H1 (cell line): ENCODE data around the gene TAAR9. TPM values are rescaled to one million over a fixed set of nuclear protein-coding genes. Genes with fewer than 3 reads are reported as not detected.

Source experiments
- CTCF ChIA-PET: fragments of 300-600 bp; sonication (Branson Sonifier 250); formaldehyde crosslinking; loops from one replicate; lab custom pipeline; 2021; ENCODE audit not compliant: partially characterized antibody; lab: Charles Lee
- POLR2A ChIA-PET: fragments of 300-600 bp; sonication (Branson Sonifier 250); formaldehyde crosslinking; loops from one replicate; lab custom pipeline; 2021; ENCODE audit warnings: inconsistent platforms; ENCODE audit not compliant: partially characterized antibody; lab: Charles Lee
- DNase-seq, 2 experiments: peaks; one replicate each; pipeline versions ENCODE4 v3.0.0 to v3.0.0-alpha.2; 2010 to 2022; ENCODE audit warnings: low spot score in 2 of 2, low read depth in 1 of 2, mixed read lengths in 1 of 2
- FAIRE-seq: peaks from 2 replicates; lab custom pipeline; 2011; peaks lifted over from hg19 to GRCh38; lab: Jason Lieb, UNC
- H2AFZ ChIP-seq: 2 replicates; pipeline ENCODE4 v1.8.1; 2012; ENCODE audit warnings: low read length, inconsistent platforms
- H2AK5ac ChIP-seq: 2 replicates; pipeline ENCODE4 v1.6.1; 2013; ENCODE audit warnings: low read depth, low read length
- H2BK120ac ChIP-seq: replicated peaks from 2 replicates; pipeline ENCODE3; 2013; ENCODE audit warnings: low read depth, low read length, inconsistent platforms
- H2BK12ac ChIP-seq: 2 replicates; pipeline ENCODE4 v1.6.1; 2013; ENCODE audit warnings: low read depth, low read length
- H2BK15ac ChIP-seq: 2 replicates; pipeline ENCODE4 v1.6.1; 2013; ENCODE audit warnings: low read length
- H2BK20ac ChIP-seq: 2 replicates; pipeline ENCODE4 v1.6.1; 2013; ENCODE audit warnings: low read length
- H2BK5ac ChIP-seq: 2 replicates; pipeline ENCODE4 v1.6.1; 2013; ENCODE audit warnings: low read depth, low read length
- H3K14ac ChIP-seq: 2 replicates; pipeline ENCODE4 v1.6.1; 2013; ENCODE audit warnings: inconsistent platforms; ENCODE audit not compliant: insufficient read length
- H3K18ac ChIP-seq: 2 replicates; pipeline ENCODE4 v1.6.1; 2013; ENCODE audit warnings: low read length; ENCODE audit errors: extremely low read depth
- H3K23ac ChIP-seq: 2 replicates; pipeline ENCODE4 v1.6.1; 2013; ENCODE audit warnings: inconsistent platforms; ENCODE audit not compliant: insufficient read length
- H3K23me2 ChIP-seq: 2 replicates; pipeline ENCODE4 v1.6.1; 2013; ENCODE audit warnings: low read depth, low read length
- H3K27ac ChIP-seq: 2 replicates; pipeline ENCODE4 v1.6.1; 2011; ENCODE audit warnings: low read depth, low read length, inconsistent platforms
- H3K27me3 ChIP-seq, 4 experiments: replicated peaks in 1 of 4; 1 replicate in 1 of 4; 2 replicates in 3 of 4; pipeline versions ENCODE4 v1.6.1 to v1.8.1; 2011 to 2013; ENCODE audit warnings: low read length in 3 of 4, mild to moderate bottlenecking in 3 of 4, inconsistent platforms in 2 of 4, mixed read lengths in 2 of 4, moderate library complexity in 1 of 4; ENCODE audit not compliant: control insufficient read depth in 3 of 4, insufficient read depth in 3 of 4; ENCODE audit errors: extremely low read depth in 1 of 4
- H3K36me3 ChIP-seq, 4 experiments: 2 replicates each; pipeline versions ENCODE4 v1.6.1 to v1.8.1; 2011 to 2013; ENCODE audit warnings: mild to moderate bottlenecking in 4 of 4, low read length in 3 of 4, moderate library complexity in 2 of 4, control low read depth in 1 of 4, inconsistent platforms in 1 of 4; ENCODE audit not compliant: insufficient read depth in 4 of 4, control insufficient read depth in 2 of 4
- H3K4ac ChIP-seq: replicated peaks from 2 replicates; pipeline ENCODE3; 2013; ENCODE audit warnings: low read length, low read depth, mixed read lengths, inconsistent platforms; ENCODE audit not compliant: insufficient read length
- H3K4me1 ChIP-seq, 4 experiments: replicated peaks in 1 of 4; 1 replicate in 1 of 4; 2 replicates in 3 of 4; pipeline versions ENCODE4 v1.6.1 to v1.8.1; 2011 to 2013; ENCODE audit warnings: low read length in 3 of 4, inconsistent platforms in 2 of 4, mixed read lengths in 1 of 4; ENCODE audit not compliant: insufficient read depth in 4 of 4, control insufficient read depth in 3 of 4
- H3K4me2 ChIP-seq, 2 experiments: 2 replicates each; pipeline versions ENCODE4 v1.6.1 to v1.8.1; 2011 to 2013; ENCODE audit warnings: low read depth in 2 of 2, low read length in 2 of 2, control low read depth in 1 of 2, inconsistent platforms in 1 of 2, mild to moderate bottlenecking in 1 of 2; ENCODE audit not compliant: insufficient read depth in 1 of 2
- H3K4me3 ChIP-seq, 4 experiments: fragments of 200-600, 300-600 bp in 1 of 4; sonication (generic), shearing (Covaris generic), sonication (Bioruptor Twin) in 1 of 4; 2 replicates each; pipeline versions ENCODE4 v1.5.1 to v1.8.1; 2011 to 2016; ENCODE audit warnings: low read length in 4 of 4, low read depth in 3 of 4, control low read depth in 2 of 4, inconsistent platforms in 2 of 4, mild to moderate bottlenecking in 2 of 4, mixed read lengths in 1 of 4, moderate library complexity in 1 of 4; ENCODE audit not compliant: insufficient read depth in 2 of 4; ENCODE audit errors: extremely low read depth in 1 of 4
- H3K56ac ChIP-seq: replicated peaks from 2 replicates; pipeline ENCODE3; 2013; ENCODE audit warnings: low read depth, mild to moderate bottlenecking, mixed read lengths, low read length, inconsistent platforms; ENCODE audit not compliant: insufficient read length
- H3K79me1 ChIP-seq: 2 replicates; pipeline ENCODE4 v1.6.1; 2013; ENCODE audit warnings: low read depth, low read length, control low read depth
- H3K79me2 ChIP-seq, 2 experiments: 2 replicates each; pipeline versions ENCODE4 v1.6.1 to v1.8.1; 2012 to 2013; ENCODE audit warnings: low read length in 2 of 2, mild to moderate bottlenecking in 2 of 2, inconsistent platforms in 1 of 2; ENCODE audit not compliant: insufficient read depth in 2 of 2, control insufficient read depth in 1 of 2
- H3K9ac ChIP-seq, 4 experiments: replicated peaks in 1 of 4; 1 replicate in 1 of 4; 2 replicates in 3 of 4; pipeline versions ENCODE4 v1.6.1 to v1.8.1; 2011 to 2013; ENCODE audit warnings: low read depth in 3 of 4, low read length in 3 of 4, control low read depth in 2 of 4, mild to moderate bottlenecking in 2 of 4, moderate library complexity in 2 of 4, inconsistent platforms in 1 of 4; ENCODE audit errors: extremely low read depth in 1 of 4
- H3K9me3 ChIP-seq, 2 experiments: 2 replicates each; pipeline versions ENCODE4 v1.6.1 to v1.8.1; 2012 to 2013; ENCODE audit warnings: mild to moderate bottlenecking in 2 of 2, moderate library complexity in 2 of 2, control low read depth in 1 of 2, inconsistent platforms in 1 of 2, low read depth in 1 of 2, low read length in 1 of 2, mixed read lengths in 1 of 2; ENCODE audit not compliant: insufficient read depth in 2 of 2
- H4K20me1 ChIP-seq, 2 experiments: replicated peaks in 1 of 2; 2 replicates each; pipeline versions ENCODE3 to v1.8.1; 2011 to 2013; ENCODE audit warnings: inconsistent platforms in 2 of 2, low read length in 2 of 2, mild to moderate bottlenecking in 1 of 2; ENCODE audit not compliant: insufficient read depth in 2 of 2, control insufficient read depth in 1 of 2
- H4K5ac ChIP-seq: 2 replicates; pipeline ENCODE4 v1.6.1; 2013; ENCODE audit warnings: low read length, low read depth, mixed read lengths, inconsistent platforms; ENCODE audit not compliant: insufficient read length
- H4K8ac ChIP-seq: 2 replicates; pipeline ENCODE4 v1.8.0; 2013; ENCODE audit warnings: mild to moderate bottlenecking, moderate library complexity, low read length, inconsistent platforms; ENCODE audit not compliant: insufficient read depth; ENCODE audit errors: extremely low read depth
- H4K91ac ChIP-seq: replicated peaks from 2 replicates; pipeline ENCODE3; 2013; ENCODE audit warnings: low read length, mixed read lengths, inconsistent platforms; ENCODE audit not compliant: insufficient read length
- EZH2 ChIP-seq: fragments of 200-600 bp; sonication (generic); IDR thresholded peaks from 2 replicates; pipeline ENCODE4 v1.7.1; 2012; ENCODE audit warnings: low read depth, mild to moderate bottlenecking, moderate library complexity, low read length, inconsistent platforms; ENCODE audit not compliant: severe bottlenecking
- JUN ChIP-seq: IDR thresholded peaks from 2 replicates; pipeline ENCODE4 v1.6.1; 2011; ENCODE audit warnings: low read depth, mild to moderate bottlenecking, improper control_type of control experiment, low read length
- TAF7 ChIP-seq: optimal IDR thresholded peaks from 2 replicates; pipeline ENCODE3; 2011; ENCODE audit warnings: low read depth, mild to moderate bottlenecking, inconsistent platforms, low read length, moderate library complexity, borderline replicate concordance
- whole genome bisulfite sequencing, 2 experiments: shearing (Covaris generic) in 1 of 2; methylation state at CpG; one replicate each; pipeline versions ENCODE4 v1.1.6 to v1.1.7; 2013 to 2015; ENCODE audit warnings: low lambda C conversion rate in 2 of 2, mixed read lengths in 2 of 2, inconsistent platforms in 1 of 2, low coverage in 1 of 2, missing lambda C conversion rate in 1 of 2; ENCODE audit not compliant: insufficient replicate concordance in 2 of 2, insufficient coverage in 1 of 2, insufficient read length in 1 of 2; ENCODE audit errors: extremely low coverage in 1 of 2, missing lambda C conversion rate in 1 of 2; 5-methylcytosine and 5-hydroxymethylcytosine counted together
- polyA plus RNA-seq, 7 experiments: library from polyadenylated mRNA; depleted of rRNA in 3 of 7; stranded (reverse) in 5 of 7; unstranded in 2 of 7; fragments of >200 nt in 5 of 7; fragments of 200-250 nt in 2 of 7; gene quantifications; 1 replicate in 5 of 7; 2 replicates in 1 of 7; 4 replicates in 1 of 7; pipeline versions ENCODE4 v1.2.1 to v1.2.3, GENCODE V29; 2011 to 2013; ENCODE audit warnings: missing spikeins in 2 of 7, mixed read lengths in 2 of 7
- total RNA-seq: library from RNA; stranded (reverse); fragmentation: NEBNext Ultra II Directional; extraction: Animal tissue kit (Norgen Biotek cat#: 25700); gene quantifications from 2 replicates; pipeline ENCODE4 v1.2.1, GENCODE V29; 2021

The TAAR9 gene
- total and polyA plus RNA-seq, 2 of the 8 experiments (the other 6 are each of a cell fraction or from before 2014, with no cell fraction given), result not detected

- Histone ChIP-seq H3K23me2 (no peaks in the 10 kb centered on the region), H2BK5ac (no peak overlapping the region), H2AFZ (no peak overlapping the region), H2BK12ac (no peak overlapping the region), H3K14ac (no peak overlapping the region), H3K4me1 (no peaks in the 10 kb centered on the region), H3K9me3 (no peaks in the 10 kb centered on the region), H3K27me3 (no peaks in the 10 kb centered on the region), H4K91ac (no peak overlapping the region), H3K56ac (no peak overlapping the region), H2BK15ac (no peak overlapping the region), H2BK120ac (no peak overlapping the region), H2BK20ac (no peak overlapping the region), H3K4me2 (no peak overlapping the region), H3K79me2 (no peaks in the 10 kb centered on the region), H3K18ac (no peak overlapping the region), H3K36me3 (no peaks in the 10 kb centered on the region), H2AK5ac (no peak overlapping the region), H3K79me1 (no peaks in the 10 kb centered on the region), H3K27ac (no peak overlapping the region), H3K4ac (no peak overlapping the region), H3K4me3 (no peak overlapping the region)
- 77% methylated on average over 2 of the region's 2 CpGs; no CpG with 5 or more reads in 1 of the 2 experiments for WGBS, 2 experiments
- POLR2A ChIA-PET, result no interaction called here
- no peak for FAIRE-seq
- TF ChIP-seq EZH2, result no peak
- no peak for TF ChIP-seq TAF7
- TF ChIP-seq JUN, result no peak
- TF ChIP-seq, all 59 proteins: peak for 0
- Histone ChIP-seq H4K5ac (no peak overlapping the region), H3K9ac (no peak overlapping the region), H4K20me1 (no peaks in the 10 kb centered on the region), H3K23ac (no peak overlapping the region), H4K8ac (no peak overlapping the region)
- CTCF ChIA-PET, result no interaction called here
- no peak for DNase-seq
Measured at GRCh38 chr6:132520953-132521352, 17.1 kb upstream of the TAAR9 start.
